Thymus (tissue), 2 donors: ENCODE data around the gene BDKRB1. TPM values are rescaled to one million over a fixed set of nuclear protein-coding genes. Genes with fewer than 3 reads are reported as not detected.

ENCODE experiments used
- polyA plus RNA-seq: library from polyadenylated mRNA; stranded (reverse); fragments of 200-250 nt; gene quantifications from one replicate; pipeline ENCODE4 v1.2.3, GENCODE V29; 2013
- total RNA-seq: library from RNA; stranded (reverse); fragments of 120-200 nt; gene quantifications from one replicate; pipeline ENCODE4 v1.2.4, GENCODE V29; 2013
- donor health status: healthy.

The BDKRB1 gene
- total and polyA plus RNA-seq, 2 donors = 0.05 to 0.62 TPM

Other genes with a start within 250 kb of the BDKRB1 start
- 1.7 TPM for gene C14orf132, start 216.8 kb upstream of the BDKRB1 start, total RNA-seq
- gene C14orf132, start 216.8 kb upstream of the BDKRB1 start, polyA plus RNA-seq = 4.3 TPM
- gene BDKRB2, start 51.4 kb upstream of the BDKRB1 start, total RNA-seq = 1.7 TPM
- gene BDKRB2, start 51.4 kb upstream of the BDKRB1 start, polyA plus RNA-seq = 1.1 TPM
- gene ATG2B, start 107.1 kb downstream of the BDKRB1 start, total RNA-seq = 15.2 TPM
- 9.6 TPM for gene ATG2B, start 107.1 kb downstream of the BDKRB1 start, polyA plus RNA-seq
- 23.8 TPM for gene GSKIP, start 107.3 kb downstream of the BDKRB1 start, total RNA-seq
- gene GSKIP, start 107.3 kb downstream of the BDKRB1 start, polyA plus RNA-seq = 20.8 TPM
- 0.80 TPM for gene AK7, start 135.9 kb downstream of the BDKRB1 start, total RNA-seq
- 0.64 TPM for gene AK7, start 135.9 kb downstream of the BDKRB1 start, polyA plus RNA-seq
- 99.9 TPM for gene PAPOLA, start 246.2 kb downstream of the BDKRB1 start, total RNA-seq
- 108 TPM for gene PAPOLA, start 246.2 kb downstream of the BDKRB1 start, polyA plus RNA-seq